Endodermal cell (in vitro differentiated cells): ENCODE results near the gene KCNK7. TPM values are rescaled to one million over a fixed set of nuclear protein-coding genes. Genes with fewer than 3 reads are reported as not detected.

Experiments
- DNase-seq: peaks from one replicate; pipeline ENCODE4 v3.0.0-alpha.2; 2017
- H3K27ac ChIP-seq: 2 replicates; pipeline ENCODE4 v1.5.1; 2013; ENCODE audit warnings: mild to moderate bottlenecking, low read depth, low read length, moderate library complexity
- H3K27me3 ChIP-seq: 2 replicates; pipeline ENCODE4 v1.6.1; 2013; ENCODE audit warnings: mild to moderate bottlenecking, low read length, moderate library complexity; ENCODE audit not compliant: insufficient read depth, control insufficient read depth, poor library complexity, severe bottlenecking
- H3K36me3 ChIP-seq: 2 replicates; pipeline ENCODE4 v1.7.0; 2013; ENCODE audit warnings: mild to moderate bottlenecking, low read length, moderate library complexity; ENCODE audit not compliant: control insufficient read depth, insufficient read depth
- H3K4me1 ChIP-seq: one replicate; pipeline ENCODE4 v1.7.0; 2013; ENCODE audit warnings: low read length; ENCODE audit not compliant: control insufficient read depth, insufficient read depth
- H3K4me3 ChIP-seq: 2 replicates; pipeline ENCODE4 v1.5.1; 2013; ENCODE audit warnings: mild to moderate bottlenecking, low read length, moderate library complexity
- H3K9ac ChIP-seq: 2 replicates; pipeline ENCODE4 v1.6.1; 2013; ENCODE audit warnings: mild to moderate bottlenecking, low read length, moderate library complexity; ENCODE audit not compliant: poor library complexity, severe bottlenecking; ENCODE audit errors: extremely low read depth
- H3K9me3 ChIP-seq: 2 replicates; pipeline ENCODE4 v1.6.1; 2013; ENCODE audit warnings: mild to moderate bottlenecking, low read length, moderate library complexity; ENCODE audit not compliant: control insufficient read depth
- H3K27ac Mint-ChIP-seq: 2 replicates; pipeline ENCODE4 v1.8.0; 2020; ENCODE audit warnings: mixed read lengths
- H3K27me3 Mint-ChIP-seq: 2 replicates; pipeline ENCODE4 v1.8.0; 2021; ENCODE audit warnings: mild to moderate bottlenecking, mixed read lengths; ENCODE audit not compliant: insufficient read depth
- H3K36me3 Mint-ChIP-seq: 2 replicates; pipeline ENCODE4 v1.8.0; 2020; ENCODE audit warnings: low read depth, mixed read lengths
- H3K4me1 Mint-ChIP-seq: 2 replicates; pipeline ENCODE4 v1.8.0; 2020; ENCODE audit warnings: mixed read lengths
- H3K4me3 Mint-ChIP-seq: 2 replicates; pipeline ENCODE4 v1.8.0; 2020; ENCODE audit warnings: mild to moderate bottlenecking, moderate library complexity, mixed read lengths
- H3K9me3 Mint-ChIP-seq: 2 replicates; pipeline ENCODE4 v1.8.0; 2020; ENCODE audit warnings: mild to moderate bottlenecking, mixed read lengths
- CTCF ChIP-seq: fragments of 200-600 bp; sonication (generic); conservative IDR thresholded peaks from 2 replicates; pipeline ENCODE4 v1.5.0; 2021; ENCODE audit warnings: antibody characterized with exemption, mild to moderate bottlenecking
- WGBS, 2 experiments: methylation state at CpG; one replicate each; pipeline versions ENCODE4 v1.1.5 to v1.1.7; 2013; ENCODE audit warnings: missing lambda C conversion rate in 2 of 2, mixed read lengths in 1 of 2; ENCODE audit not compliant: insufficient coverage in 1 of 2, insufficient read length in 1 of 2; 5-methylcytosine and 5-hydroxymethylcytosine counted together
- total RNA-seq, 2 donors: library from RNA; stranded (reverse); fragmentation: NEBNext Ultra II Directional in 1 of 2; extraction: Animal tissue kit (Norgen Biotek cat#: 25700) in 1 of 2; gene quantifications; 2 replicates in 1 of 2; 3 replicates in 1 of 2; pipeline ENCODE4 v1.2.1, GENCODE V29; 2021

The KCNK7 gene
- total RNA-seq, 2 donors from 2014 or later, result 1.2 TPM; not detected in 1

GRCh38 chr11:65612691-65613090, 17.1 kb upstream of the KCNK7 start:
- H3K4me3 ChIP-seq, result peak overlapping the region; percentile 79

GRCh38 chr11:65611758-65612603, 16.4 kb upstream of the KCNK7 start:
- TF ChIP-seq CTCF, result no peak
- H3K4me1 Mint-ChIP-seq, result peaks cover 12% of the 10 kb centered on the region
- H3K9ac ChIP-seq, result no peak overlapping the region

More at GRCh38 chr11:65612691-65613090, 17.1 kb upstream of the KCNK7 start:
- Histone ChIP-seq H3K9ac (no peak overlapping the region), H3K9me3 (no peaks in the 10 kb centered on the region), H3K36me3 (peaks cover 35% of the 10 kb centered on the region), H3K4me1 (peaks cover 11% of the 10 kb centered on the region), H3K27me3 (no peaks in the 10 kb centered on the region), H3K27ac (no peak overlapping the region)
- peaks cover 2% of the 10 kb centered on the region for H3K27me3 Mint-ChIP-seq
- H3K36me3 Mint-ChIP-seq, result peaks cover 30% of the 10 kb centered on the region
- TF ChIP-seq CTCF, result no peak
- no peak overlapping the region for H3K27ac Mint-ChIP-seq
- H3K4me3 Mint-ChIP-seq, result peak overlapping the region; percentile 82
- WGBS, 2 experiments, result 96 to 97% methylated on average over 6 to 7 of the region's 7 CpGs
- peaks cover 12% of the 10 kb centered on the region for H3K4me1 Mint-ChIP-seq
- H3K9me3 Mint-ChIP-seq, result no peaks in the 10 kb centered on the region
- no peak for DNase-seq

GRCh38 chr11:65611028-65611757, 15.6 kb upstream of the KCNK7 start:
- WGBS, 2 experiments, result 70 to 74% methylated on average over 3 to 9 of the region's 10 CpGs
- no peak overlapping the region for H3K27ac ChIP-seq
- no peak overlapping the region for H3K27ac Mint-ChIP-seq
- no peak overlapping the region for H3K9ac ChIP-seq
- no peak for DNase-seq
- no peak overlapping the region for H3K4me3 Mint-ChIP-seq
- H3K9me3 ChIP-seq, result no peaks in the 10 kb centered on the region
- no peak for TF ChIP-seq CTCF
- H3K36me3 ChIP-seq, result peaks cover 30% of the 10 kb centered on the region
- no peaks in the 10 kb centered on the region for H3K27me3 ChIP-seq
- no peaks in the 10 kb centered on the region for H3K9me3 Mint-ChIP-seq
- H3K4me1 Mint-ChIP-seq, result peaks cover 8% of the 10 kb centered on the region
- H3K4me1 ChIP-seq, result peaks cover 3% of the 10 kb centered on the region
- H3K27me3 Mint-ChIP-seq, result peaks cover 2% of the 10 kb centered on the region
- peaks cover 28% of the 10 kb centered on the region for H3K36me3 Mint-ChIP-seq
- no peak overlapping the region for H3K4me3 ChIP-seq

More at GRCh38 chr11:65611758-65612603, 16.4 kb upstream of the KCNK7 start:
- no peak for DNase-seq
- H3K27ac ChIP-seq, result no peak overlapping the region
- peak overlapping the region; percentile 79 for H3K4me3 ChIP-seq
- peak overlapping the region; percentile 82 for H3K4me3 Mint-ChIP-seq
- H3K9me3 Mint-ChIP-seq, result no peaks in the 10 kb centered on the region
- H3K27me3 ChIP-seq, result no peaks in the 10 kb centered on the region
- peaks cover 10% of the 10 kb centered on the region for H3K4me1 ChIP-seq
- H3K27ac Mint-ChIP-seq, result no peak overlapping the region
- peaks cover 28% of the 10 kb centered on the region for H3K36me3 ChIP-seq
- no peaks in the 10 kb centered on the region for H3K9me3 ChIP-seq
- H3K36me3 Mint-ChIP-seq, result peaks cover 30% of the 10 kb centered on the region
- 86 to 89% methylated on average over 10 to 12 of the region's 12 CpGs for WGBS, 2 experiments
- peaks cover 2% of the 10 kb centered on the region for H3K27me3 Mint-ChIP-seq
